22Rv1 (cell line): Measurements from ENCODE around the gene GASK1B.
A peak's percentile ranks its signal among the peaks of the same experiment; 100 is the strongest.

Source experiments
- H3K27ac ChIP-seq: fragments of 450-650 bp; 2 replicates; pipeline ENCODE4 v1.5.1; 2017
- ZFX ChIP-seq: fragments of 450-650 bp; IDR thresholded peaks from 2 replicates; pipeline ENCODE4 v1.6.1; 2017; ENCODE audit warnings: antibody characterized with exemption, borderline replicate concordance
- TF ChIP-seq, protein P1 (sequence below): fragments of 450-650 bp; IDR thresholded peaks from 2 replicates; pipeline ENCODE4 v1.5.1; 2017; ENCODE audit warnings: mild to moderate bottlenecking

GASK1B gene

DNA sequence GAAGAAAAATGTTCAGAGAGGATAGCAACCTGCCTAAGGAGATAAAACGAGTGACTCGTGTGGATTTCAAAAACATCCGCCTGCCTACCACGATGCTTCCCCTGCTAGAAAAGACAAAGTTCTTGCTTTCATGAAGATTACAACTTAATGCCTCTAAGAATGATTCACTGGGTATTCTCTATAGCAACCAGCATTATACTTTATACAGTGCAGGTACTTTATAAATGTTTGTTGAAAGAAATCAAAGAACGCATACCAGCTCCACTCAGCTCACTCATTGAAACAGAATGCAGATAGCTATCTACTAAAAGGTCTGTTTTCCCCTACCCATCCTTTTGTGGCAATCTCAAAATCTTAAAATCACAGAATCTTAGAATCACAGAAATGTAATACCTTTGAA, 33.7 kb downstream of the GASK1B start:
- no peak overlapping the region for H3K27ac ChIP-seq
- TF ChIP-seq, protein P1, sequence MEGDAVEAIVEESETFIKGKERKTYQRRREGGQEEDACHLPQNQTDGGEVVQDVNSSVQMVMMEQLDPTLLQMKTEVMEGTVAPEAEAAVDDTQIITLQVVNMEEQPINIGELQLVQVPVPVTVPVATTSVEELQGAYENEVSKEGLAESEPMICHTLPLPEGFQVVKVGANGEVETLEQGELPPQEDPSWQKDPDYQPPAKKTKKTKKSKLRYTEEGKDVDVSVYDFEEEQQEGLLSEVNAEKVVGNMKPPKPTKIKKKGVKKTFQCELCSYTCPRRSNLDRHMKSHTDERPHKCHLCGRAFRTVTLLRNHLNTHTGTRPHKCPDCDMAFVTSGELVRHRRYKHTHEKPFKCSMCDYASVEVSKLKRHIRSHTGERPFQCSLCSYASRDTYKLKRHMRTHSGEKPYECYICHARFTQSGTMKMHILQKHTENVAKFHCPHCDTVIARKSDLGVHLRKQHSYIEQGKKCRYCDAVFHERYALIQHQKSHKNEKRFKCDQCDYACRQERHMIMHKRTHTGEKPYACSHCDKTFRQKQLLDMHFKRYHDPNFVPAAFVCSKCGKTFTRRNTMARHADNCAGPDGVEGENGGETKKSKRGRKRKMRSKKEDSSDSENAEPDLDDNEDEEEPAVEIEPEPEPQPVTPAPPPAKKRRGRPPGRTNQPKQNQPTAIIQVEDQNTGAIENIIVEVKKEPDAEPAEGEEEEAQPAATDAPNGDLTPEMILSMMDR: no peak
- TF ChIP-seq ZFX: no peak

DNA sequence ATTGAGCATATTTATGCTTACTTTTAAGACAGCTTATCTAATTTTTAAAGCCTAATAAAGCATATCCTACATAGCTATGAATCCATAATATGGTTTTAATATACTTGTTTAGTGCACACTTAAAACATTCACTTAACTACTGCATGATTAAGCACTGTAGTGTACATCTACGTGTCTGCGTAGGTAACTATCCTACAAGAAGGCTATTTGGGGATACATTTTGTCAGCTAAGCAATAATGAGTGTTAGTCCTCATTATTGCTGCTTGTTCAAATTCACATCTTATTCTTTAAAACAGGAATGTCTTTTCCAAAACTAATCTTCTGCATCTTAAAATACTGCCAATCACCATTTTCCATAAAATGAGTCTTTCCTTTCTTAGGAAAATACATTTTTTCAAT, 38.6 kb downstream of the GASK1B start:
- no peak overlapping the region for H3K27ac ChIP-seq
- TF ChIP-seq, protein P1: no peak
- no peak for TF ChIP-seq ZFX

DNA sequence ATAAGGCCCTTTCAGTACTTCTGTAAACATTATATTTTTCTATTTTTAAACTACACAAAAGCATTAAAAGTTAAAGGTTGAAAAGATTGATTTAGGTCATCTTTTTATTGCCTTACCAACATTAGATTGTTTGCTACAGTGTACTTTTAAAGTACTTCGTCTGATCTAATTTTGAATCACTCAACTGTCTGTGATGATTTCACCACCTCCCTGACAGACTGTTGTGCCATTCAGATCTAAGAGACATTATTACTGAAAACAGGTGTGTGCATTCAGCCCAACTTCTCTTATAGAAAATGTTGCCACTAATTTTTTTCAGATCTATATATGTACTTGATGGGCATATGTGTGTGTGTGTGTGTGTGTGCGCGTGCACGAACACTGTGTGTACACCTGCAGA, 39.3 kb downstream of the GASK1B start:
- TF ChIP-seq, protein P1: no peak
- no peak for TF ChIP-seq ZFX
- H3K27ac ChIP-seq: no peak overlapping the region

DNA sequence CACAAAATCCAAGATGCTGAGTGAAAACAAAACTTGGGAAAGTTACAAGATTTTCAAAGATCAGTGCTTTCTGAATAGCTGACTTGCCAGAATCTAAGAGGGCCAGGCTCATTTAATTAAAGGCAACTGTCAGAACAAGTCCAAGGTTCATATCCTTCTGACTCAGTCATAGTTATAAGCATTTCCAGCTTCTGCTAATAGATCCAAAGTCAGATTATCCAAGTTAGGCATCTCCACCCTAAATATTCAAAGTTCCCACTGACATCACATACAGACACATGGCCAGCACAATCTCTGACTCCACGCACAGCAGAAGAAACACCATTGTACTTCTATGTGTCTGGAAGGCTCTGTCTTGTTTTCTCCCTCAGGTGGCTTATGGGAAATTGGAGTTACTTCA, 41.8 kb downstream of the GASK1B start:
- H3K27ac ChIP-seq: peak overlapping the region; percentile 50; the same call in 1 of the 2 replicates

DNA sequence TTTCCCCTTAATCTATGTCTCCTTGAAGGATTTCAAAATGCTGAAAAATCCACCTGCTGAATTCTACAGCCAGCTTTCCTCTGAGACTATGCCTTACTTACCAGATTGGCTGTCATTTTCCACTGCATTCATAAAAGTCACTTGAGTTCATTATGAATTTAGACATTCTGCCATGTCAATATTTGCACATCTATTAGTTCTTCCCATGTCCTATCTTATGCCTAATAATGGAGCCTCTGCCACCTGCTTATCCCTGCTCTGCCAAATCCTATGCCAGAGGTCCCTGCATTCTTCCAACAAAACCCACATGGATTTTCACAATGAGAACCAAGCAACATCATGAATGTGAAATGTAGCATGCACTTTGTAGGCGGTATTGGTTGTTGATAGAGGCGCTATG, 42.6 kb downstream of the GASK1B start:
- TF ChIP-seq, protein P1: no peak
- TF ChIP-seq ZFX: no peak

More for the DNA sequence above, 41.8 kb downstream of the GASK1B start:
- TF ChIP-seq, protein P1: no peak
- TF ChIP-seq ZFX: no peak

DNA sequence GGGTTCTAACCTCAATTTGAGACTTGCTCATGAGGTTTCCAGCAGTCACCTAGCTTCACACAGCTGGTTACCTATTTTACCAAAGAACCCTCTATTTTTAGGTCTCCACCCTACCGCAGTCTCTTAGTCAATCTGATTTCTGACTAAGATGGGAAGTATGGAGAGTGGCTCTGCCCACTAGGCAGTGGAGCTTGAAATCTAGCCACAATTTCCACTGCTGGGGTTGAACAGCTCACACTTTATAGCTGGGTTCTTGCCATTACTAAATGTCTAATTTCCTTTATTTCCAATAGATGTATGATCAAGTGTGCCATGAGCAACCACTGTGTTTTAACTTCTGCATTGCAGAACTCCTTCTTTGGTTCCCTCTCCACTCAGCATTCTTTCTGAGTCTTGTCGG, 43.1 kb downstream of the GASK1B start:
- TF ChIP-seq, protein P1: no peak
- TF ChIP-seq ZFX: no peak
- H3K27ac ChIP-seq: peak overlapping the region; percentile 50

More for the DNA sequence above, 42.6 kb downstream of the GASK1B start:
- H3K27ac ChIP-seq: peak overlapping the region; percentile 50

DNA sequence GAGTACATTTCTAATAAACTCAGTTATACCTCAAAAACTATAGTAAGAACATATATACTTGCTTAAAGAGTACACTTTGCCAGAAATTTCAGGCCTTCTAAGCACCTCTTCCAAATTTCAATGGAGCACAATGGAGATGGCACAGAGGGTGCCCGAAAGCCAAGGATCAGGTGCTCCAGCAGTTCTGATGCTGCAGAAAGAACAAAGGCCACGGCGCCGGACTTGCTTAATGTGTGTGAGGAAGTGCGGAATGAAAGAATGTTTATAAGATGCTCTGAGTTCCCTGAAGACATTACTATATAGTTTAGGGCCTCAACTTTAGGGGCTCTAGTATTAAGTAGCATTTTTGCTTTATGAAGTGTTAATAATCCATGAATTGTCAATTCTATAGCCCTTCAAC, 44.3 kb downstream of the GASK1B start:
- TF ChIP-seq ZFX: no peak
- TF ChIP-seq, protein P1: no peak
- no peak overlapping the region for H3K27ac ChIP-seq
